K562 (cell line): ENCODE data around the gene WDPCP. TPM values are rescaled to one million over a fixed set of nuclear protein-coding genes. Genes with fewer than 3 reads are reported as not detected.

ENCODE experiments used
- BCOR ChIP-seq: fragments of 450-650 bp; IDR thresholded peaks from 2 replicates; pipeline ENCODE4 v1.6.1; 2016
- CGGBP1 ChIP-seq: fragments of 250-450 bp; sonication (Bioruptor Pico); IDR thresholded peaks from 2 replicates; pipeline ENCODE4 v1.9.0; 2021; ENCODE audit warnings: mild to moderate bottlenecking
- CTCF ChIP-seq, 3 experiments: IDR thresholded peaks in 2 of 3; conservative IDR thresholded peaks in 1 of 3; 2 replicates each; pipeline ENCODE4 v1.5.1; 2011 to 2012; ENCODE audit warnings: low read length in 3 of 3, mild to moderate bottlenecking in 3 of 3, control low read depth in 2 of 3, improper control_type of control experiment in 1 of 3, inconsistent platforms in 1 of 3, low read depth in 1 of 3, mixed read lengths in 1 of 3, moderate library complexity in 1 of 3; ENCODE audit not compliant: insufficient read depth in 2 of 3
- KLF16 ChIP-seq: IDR thresholded peaks from 2 replicates; pipeline ENCODE4 v1.6.1; 2016; ENCODE audit warnings: antibody characterized with exemption
- NR4A1 ChIP-seq, 2 experiments: fragments of 250-450 bp in 1 of 2; fragments of 450-650 bp in 1 of 2; sonication (Bioruptor Pico) in 1 of 2; IDR thresholded peaks; 2 replicates each; pipeline versions ENCODE4 v1.4.0 to v1.6.1; 2016 to 2020; ENCODE audit warnings: mild to moderate bottlenecking in 2 of 2, missing compliant biosample characterization in 1 of 2, missing genetic modification characterization in 1 of 2, moderate library complexity in 1 of 2
- SIN3B ChIP-seq: fragments of 450-650 bp; IDR thresholded peaks from 2 replicates; pipeline ENCODE4 v1.6.1; 2017; ENCODE audit warnings: low read depth, mild to moderate bottlenecking, moderate library complexity
- SPI1 ChIP-seq: IDR thresholded peaks from 2 replicates; pipeline ENCODE4 v1.6.1; 2011; ENCODE audit warnings: low read depth, low read length, control low read depth, borderline replicate concordance
- TOE1 ChIP-seq, 2 experiments: fragments of 450-650 bp in 1 of 2; sonication (generic) in 1 of 2; formaldehyde crosslinking in 1 of 2; IDR thresholded peaks; 2 replicates each; pipeline versions ENCODE4 v1.7.1 to v1.8.0; 2016 to 2022; ENCODE audit warnings: borderline replicate concordance in 2 of 2, mild to moderate bottlenecking in 2 of 2, antibody characterized with exemption in 1 of 2, inconsistent platforms in 1 of 2, low read depth in 1 of 2, missing genetic modification reagents in 1 of 2, moderate library complexity in 1 of 2
- ZBTB17 ChIP-seq: fragments of 450-650 bp; formaldehyde crosslinking; IDR thresholded peaks from 2 replicates; pipeline ENCODE4 v1.4.0; 2020; ENCODE audit warnings: mild to moderate bottlenecking
- ZC3H11A ChIP-seq: IDR thresholded peaks from 2 replicates; pipeline ENCODE4 v1.6.1; 2012; ENCODE audit warnings: low read depth, low read length, improper control_type of control experiment
- ZFP1 ChIP-seq: fragments of 450-650 bp; formaldehyde crosslinking; IDR thresholded peaks from 2 replicates; pipeline ENCODE4 v1.4.0; 2020; ENCODE audit warnings: mild to moderate bottlenecking, mixed read lengths
- ZNF431 ChIP-seq: sonication (generic); formaldehyde crosslinking; IDR thresholded peaks from 2 replicates; pipeline ENCODE4 v1.8.0; 2022; ENCODE audit warnings: mild to moderate bottlenecking, missing genetic modification reagents
- ZNF79 ChIP-seq: fragments of 250-450 bp; sonication (Bioruptor Pico); IDR thresholded peaks from 2 replicates; pipeline ENCODE4 v1.4.0; 2020; ENCODE audit warnings: low read depth, mild to moderate bottlenecking, moderate library complexity
- polyA plus RNA-seq, 8 experiments: library from polyadenylated mRNA; depleted of rRNA in 4 of 8; stranded (reverse) in 5 of 8; unstranded in 3 of 8; fragments of >200 nt; fragmentation: Nextera tagmentation in 2 of 8; fragmentation: Illumina TruSeq in 1 of 8; extraction: Ambion mirVana in 2 of 8; extraction: Trizol in 1 of 8; gene quantifications; 2 replicates each; pipeline versions ENCODE4 v1.2.1 to v1.2.3, GENCODE V29; 2011 to 2014; ENCODE audit warnings: inconsistent platforms in 1 of 8, missing spikeins in 1 of 8
- total RNA-seq, 7 experiments: library from RNA; depleted of rRNA in 6 of 7; stranded (reverse); fragments of >200 nt in 6 of 7; fragmentation: Illumina TruSeq in 2 of 7; extraction: Trizol in 2 of 7; gene quantifications; 2 replicates each; pipeline versions ENCODE4 v1.2.1 to v1.2.3, GENCODE V29; 2011 to 2021; ENCODE audit warnings: low replicate concordance in 1 of 7
- TF ChIP-seq, protein P1 (sequence below), 3 experiments: fragments of 200-800 bp in 1 of 3; fragments of 250-450 bp in 1 of 3; fragments of 450-650 bp in 1 of 3; sonication (Bioruptor Pico) in 1 of 3; sonication (Bioruptor generic) in 1 of 3; formaldehyde crosslinking in 1 of 3; IDR thresholded peaks; 2 replicates each; pipeline versions ENCODE4 v1.6.1 to v1.8.0; 2016 to 2022; ENCODE audit warnings: mild to moderate bottlenecking in 2 of 3, missing genetic modification characterization in 2 of 3, missing compliant biosample characterization in 1 of 3, moderate library complexity in 1 of 3
- TF ChIP-seq, protein P2 (sequence below): fragments of 450-650 bp; IDR thresholded peaks from 2 replicates; pipeline ENCODE4 v1.6.1; 2017; ENCODE audit warnings: antibody characterized with exemption

WDPCP gene
- total and polyA plus RNA-seq, 9 of the 15 experiments (the other 6 are each of a cell fraction or from before 2014, with no cell fraction given): 1.4 to 6.4 (median 5.5) TPM

DNA sequence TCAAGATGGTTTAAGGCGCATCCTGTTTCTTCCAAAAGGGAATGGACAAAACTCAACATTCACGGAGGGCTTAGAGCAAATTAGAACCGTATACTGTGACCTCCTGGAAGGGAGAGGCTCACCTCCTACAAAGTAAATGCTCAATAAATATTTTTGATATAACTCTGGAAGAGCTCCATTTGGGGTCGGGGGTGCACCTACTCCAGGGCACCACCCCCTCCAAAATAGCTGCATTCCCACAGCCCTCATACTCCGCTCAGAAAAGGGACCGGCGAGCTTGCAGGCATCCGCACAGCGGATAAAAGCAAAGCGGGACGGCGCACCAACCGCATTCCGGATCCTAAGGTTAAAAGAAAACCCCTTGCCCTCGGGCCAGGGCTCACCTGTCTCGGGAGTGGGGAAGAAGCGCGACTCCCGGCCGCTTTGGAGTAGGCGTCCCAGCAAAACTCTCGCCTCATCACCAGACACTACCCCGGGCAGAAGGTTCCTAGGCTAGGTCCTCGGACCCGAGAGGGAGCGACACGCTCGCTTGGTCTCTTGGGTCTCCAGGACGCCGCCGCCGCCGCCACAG, 378 bp downstream of the WDPCP start (continued):
- TF ChIP-seq CTCF (IDR thresholded peaks at IDR 0.05 in 2 of 3, conservative IDR thresholded peaks at IDR 0.05 in 1 of 3; ENCODE audit: insufficient read depth in 2 of 3, low read depth in 1 of 3, low read length in 3 of 3) (no peak), SIN3B (peak; percentile 51; the same call in 1 of the 2 replicates), KLF16 (no peak), ZBTB17 (CRISPR knock-in tag) (no peak), NR4A1 (CRISPR knock-in tag; IDR thresholded peaks at IDR 0.05) (no peak), NR4A1 (tag; IDR thresholded peaks at IDR 0.05) (no peak), SPI1 (no peak), ZC3H11A (no peak), ZNF431 (CRISPR knock-in tag) (no peak), TOE1 (IDR thresholded peaks at IDR 0.05; ENCODE audit: borderline replicate concordance) (no peak), TOE1 (CRISPR knock-in tag; IDR thresholded peaks at IDR 0.05; ENCODE audit: borderline replicate concordance, low read depth) (no peak), ZNF79 (CRISPR knock-in tag) (no peak), ZFP1 (no peak), BCOR (0 out of 2 replicates have a peak, but pooled peaks have one; percentile 6), CGGBP1 (CRISPR knock-in tag) (no peak)
- TF ChIP-seq, protein P1, sequence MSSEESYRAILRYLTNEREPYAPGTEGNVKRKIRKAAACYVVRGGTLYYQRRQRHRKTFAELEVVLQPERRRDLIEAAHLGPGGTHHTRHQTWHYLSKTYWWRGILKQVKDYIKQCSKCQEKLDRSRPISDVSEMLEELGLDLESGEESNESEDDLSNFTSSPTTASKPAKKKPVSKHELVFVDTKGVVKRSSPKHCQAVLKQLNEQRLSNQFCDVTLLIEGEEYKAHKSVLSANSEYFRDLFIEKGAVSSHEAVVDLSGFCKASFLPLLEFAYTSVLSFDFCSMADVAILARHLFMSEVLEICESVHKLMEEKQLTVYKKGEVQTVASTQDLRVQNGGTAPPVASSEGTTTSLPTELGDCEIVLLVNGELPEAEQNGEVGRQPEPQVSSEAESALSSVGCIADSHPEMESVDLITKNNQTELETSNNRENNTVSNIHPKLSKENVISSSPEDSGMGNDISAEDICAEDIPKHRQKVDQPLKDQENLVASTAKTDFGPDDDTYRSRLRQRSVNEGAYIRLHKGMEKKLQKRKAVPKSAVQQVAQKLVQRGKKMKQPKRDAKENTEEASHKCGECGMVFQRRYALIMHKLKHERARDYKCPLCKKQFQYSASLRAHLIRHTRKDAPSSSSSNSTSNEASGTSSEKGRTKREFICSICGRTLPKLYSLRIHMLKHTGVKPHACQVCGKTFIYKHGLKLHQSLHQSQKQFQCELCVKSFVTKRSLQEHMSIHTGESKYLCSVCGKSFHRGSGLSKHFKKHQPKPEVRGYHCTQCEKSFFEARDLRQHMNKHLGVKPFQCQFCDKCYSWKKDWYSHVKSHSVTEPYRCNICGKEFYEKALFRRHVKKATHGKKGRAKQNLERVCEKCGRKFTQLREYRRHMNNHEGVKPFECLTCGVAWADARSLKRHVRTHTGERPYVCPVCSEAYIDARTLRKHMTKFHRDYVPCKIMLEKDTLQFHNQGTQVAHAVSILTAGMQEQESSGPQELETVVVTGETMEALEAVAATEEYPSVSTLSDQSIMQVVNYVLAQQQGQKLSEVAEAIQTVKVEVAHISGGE (CRISPR knock-in tag; IDR thresholded peaks at IDR 0.05): peak in 2 of 3 experiments; percentile 89 to 94; a peak in 4 of 6 replicates
- TF ChIP-seq, protein P2, sequence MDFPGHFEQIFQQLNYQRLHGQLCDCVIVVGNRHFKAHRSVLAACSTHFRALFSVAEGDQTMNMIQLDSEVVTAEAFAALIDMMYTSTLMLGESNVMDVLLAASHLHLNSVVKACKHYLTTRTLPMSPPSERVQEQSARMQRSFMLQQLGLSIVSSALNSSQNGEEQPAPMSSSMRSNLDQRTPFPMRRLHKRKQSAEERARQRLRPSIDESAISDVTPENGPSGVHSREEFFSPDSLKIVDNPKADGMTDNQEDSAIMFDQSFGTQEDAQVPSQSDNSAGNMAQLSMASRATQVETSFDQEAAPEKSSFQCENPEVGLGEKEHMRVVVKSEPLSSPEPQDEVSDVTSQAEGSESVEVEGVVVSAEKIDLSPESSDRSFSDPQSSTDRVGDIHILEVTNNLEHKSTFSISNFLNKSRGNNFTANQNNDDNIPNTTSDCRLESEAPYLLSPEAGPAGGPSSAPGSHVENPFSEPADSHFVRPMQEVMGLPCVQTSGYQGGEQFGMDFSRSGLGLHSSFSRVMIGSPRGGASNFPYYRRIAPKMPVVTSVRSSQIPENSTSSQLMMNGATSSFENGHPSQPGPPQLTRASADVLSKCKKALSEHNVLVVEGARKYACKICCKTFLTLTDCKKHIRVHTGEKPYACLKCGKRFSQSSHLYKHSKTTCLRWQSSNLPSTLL: peak; percentile 91
